Neural cell (in vitro differentiated cells): ENCODE data around the gene PDPK1.
"Not testable (repeated sequence)": the region's sequence is repeated elsewhere in the genome, so short reads cannot be mapped to it uniquely, and the experiment has no call there.

ENCODE experiments used
- CTCF ChIP-seq: fragments of 450-650 bp; IDR thresholded peaks from 2 replicates; pipeline ENCODE4 v1.5.1; 2014; ENCODE audit warnings: antibody characterized with exemption, mild to moderate bottlenecking, moderate library complexity; ENCODE audit not compliant: poor library complexity, severe bottlenecking
- EZH2 ChIP-seq: fragments of 200-600, 300-800 bp; shearing (Covaris generic), sonication (generic); IDR thresholded peaks from 2 replicates; pipeline ENCODE4 v1.6.1; 2014; ENCODE audit warnings: antibody characterized with exemption, low read length, borderline replicate concordance, mild to moderate bottlenecking; ENCODE audit not compliant: insufficient read depth, poor library complexity, severe bottlenecking
- RAD21 ChIP-seq: fragments of 450-650 bp; conservative IDR thresholded peaks from 2 replicates; pipeline ENCODE4 v1.6.1; 2014; ENCODE audit warnings: antibody characterized with exemption, mild to moderate bottlenecking, moderate library complexity
- REST ChIP-seq: IDR thresholded peaks from 2 replicates; pipeline ENCODE4 v1.6.1; 2012; ENCODE audit warnings: borderline replicate concordance
- SMC3 ChIP-seq: fragments of 450-650 bp; conservative IDR thresholded peaks from 2 replicates; pipeline ENCODE4 v1.6.1; 2014; ENCODE audit warnings: antibody characterized with exemption, mild to moderate bottlenecking, moderate library complexity; ENCODE audit not compliant: poor library complexity
- TAF1 ChIP-seq: IDR thresholded peaks from 2 replicates; pipeline ENCODE4 v1.6.1; 2012; ENCODE audit warnings: low read depth

GRCh38 chr16:2621395-2621794, 83.6 kb downstream of the PDPK1 start:
- TF ChIP-seq EZH2, CTCF, TAF1, RAD21, REST, SMC3: not testable (repeated sequence)
